Suprapubic skin (tissue), 4 donors: ENCODE results near the gene PTGR2. TPM values are rescaled to one million over a fixed set of nuclear protein-coding genes. Genes with fewer than 3 reads are reported as not detected.

ENCODE experiments used
- DNase-seq, 2 donors: peaks; one replicate each; pipeline ENCODE4 v3.0.0-alpha.2; 2019; ENCODE audit warnings: low spot score in 2 of 2
- H3K27ac ChIP-seq: fragments of 200-600 bp; sonication (generic); one replicate; pipeline ENCODE4 v1.5.1; 2019
- H3K27me3 ChIP-seq: fragments of 200-600 bp; sonication (generic); one replicate; pipeline ENCODE4 v1.5.1; 2019
- H3K36me3 ChIP-seq: fragments of 200-600 bp; sonication (generic); one replicate; pipeline ENCODE4 v1.5.1; 2019
- H3K4me1 ChIP-seq: fragments of 200-600 bp; sonication (generic); one replicate; pipeline ENCODE4 v1.5.1; 2019
- H3K4me3 ChIP-seq: fragments of 200-600 bp; sonication (generic); one replicate; pipeline ENCODE4 v1.5.1; 2019; ENCODE audit warnings: mild to moderate bottlenecking
- H3K9me3 ChIP-seq: fragments of 200-600 bp; sonication (generic); one replicate; pipeline ENCODE4 v1.5.1; 2019
- CTCF ChIP-seq, 2 donors: fragments of 200-600 bp in 1 of 2; fragments of 450-650 bp in 1 of 2; sonication (generic) in 1 of 2; IDR thresholded peaks; one replicate each; pipeline ENCODE4 v1.5.1; 2016 to 2019; ENCODE audit warnings: antibody characterized with exemption in 2 of 2, mild to moderate bottlenecking in 1 of 2, moderate library complexity in 1 of 2
- EP300 ChIP-seq: sonication (generic); formaldehyde crosslinking; IDR thresholded peaks from one replicate; pipeline ENCODE4 v1.6.1; 2017; ENCODE audit warnings: antibody characterized with exemption
- POLR2A ChIP-seq, 2 donors: fragments of 450-650 bp; IDR thresholded peaks; one replicate each; pipeline ENCODE4 v1.6.1; 2017; ENCODE audit warnings: antibody characterized with exemption in 2 of 2, mild to moderate bottlenecking in 2 of 2, moderate library complexity in 2 of 2
- POLR2AphosphoS5 ChIP-seq, 3 donors: sonication (generic); formaldehyde crosslinking; IDR thresholded peaks; one replicate each; pipeline ENCODE4 v1.6.1; 2017; ENCODE audit warnings: antibody characterized with exemption in 3 of 3
- WGBS: methylation state at CpG from one replicate; pipeline ENCODE4 v1.1.5; 2018; 5-methylcytosine and 5-hydroxymethylcytosine counted together
- total RNA-seq, 4 donors: library from RNA; depleted of rRNA; stranded (reverse); fragments of >200 nt; gene quantifications; one replicate each; pipeline ENCODE4 v1.1.0, GENCODE V29; 2016

Gene PTGR2
- total RNA-seq, 4 donors from 2014 or later = 6.3 to 25.1 (median 10.3) TPM

GRCh38 chr14:73818821-73819220, 32.8 kb upstream of the PTGR2 start:
- DNase-seq = no peak
- H3K9me3 ChIP-seq = no peaks in the 10 kb centered on the region
- TF ChIP-seq POLR2AphosphoS5 (IDR thresholded peaks at IDR 0.05) = no peak
- no peak for TF ChIP-seq POLR2A (IDR thresholded peaks at IDR 0.05)
- no peak for TF ChIP-seq CTCF (IDR thresholded peaks at IDR 0.05)
- TF ChIP-seq EP300 = no peak
- no peaks in the 10 kb centered on the region for H3K36me3 ChIP-seq
- no peak overlapping the region for H3K27ac ChIP-seq
- no peak overlapping the region for H3K4me3 ChIP-seq
- WGBS = 91% methylated on average over 9 of the region's 9 CpGs
- no peaks in the 10 kb centered on the region for H3K4me1 ChIP-seq
- no peaks in the 10 kb centered on the region for H3K27me3 ChIP-seq

GRCh38 chr14:73820631-73821030, 31.0 kb upstream of the PTGR2 start:
- no peaks in the 10 kb centered on the region for H3K9me3 ChIP-seq
- WGBS = 63% methylated on average over 3 of the region's 3 CpGs
- peaks cover 11% of the 10 kb centered on the region for H3K4me1 ChIP-seq
- H3K27me3 ChIP-seq = no peaks in the 10 kb centered on the region
- no peak for TF ChIP-seq POLR2AphosphoS5 (IDR thresholded peaks at IDR 0.05)
- no peak for TF ChIP-seq EP300
- no peak for TF ChIP-seq POLR2A (IDR thresholded peaks at IDR 0.05)
- TF ChIP-seq CTCF (IDR thresholded peaks at IDR 0.05) = no peak
- DNase-seq = no peak
- H3K4me3 ChIP-seq = no peak overlapping the region
- no peak overlapping the region for H3K27ac ChIP-seq
- H3K36me3 ChIP-seq = no peaks in the 10 kb centered on the region

- H3K9me3 ChIP-seq = no peaks in the 10 kb centered on the region
- peaks cover 14% of the 10 kb centered on the region for H3K4me1 ChIP-seq
- no peaks in the 10 kb centered on the region for H3K36me3 ChIP-seq
- H3K27me3 ChIP-seq = no peaks in the 10 kb centered on the region
- no peak overlapping the region for H3K27ac ChIP-seq
- DNase-seq = no peak
- H3K4me3 ChIP-seq = no peak overlapping the region
- no peak for TF ChIP-seq POLR2AphosphoS5 (IDR thresholded peaks at IDR 0.05)
- no peak for TF ChIP-seq EP300
- no peak for TF ChIP-seq POLR2A (IDR thresholded peaks at IDR 0.05)
- no peak for TF ChIP-seq CTCF (IDR thresholded peaks at IDR 0.05)
Observed at GRCh38 chr14:73823339-73823885, 28.2 kb upstream of the PTGR2 start.

GRCh38 chr14:73824127-73824526, 27.5 kb upstream of the PTGR2 start:
- WGBS = 66% methylated on average over 4 of the region's 4 CpGs
- TF ChIP-seq POLR2A (IDR thresholded peaks at IDR 0.05) = no peak
- no peak for TF ChIP-seq POLR2AphosphoS5 (IDR thresholded peaks at IDR 0.05)
- TF ChIP-seq CTCF (IDR thresholded peaks at IDR 0.05) = no peak
- TF ChIP-seq EP300 = no peak
- H3K27ac ChIP-seq = no peak overlapping the region
- no peaks in the 10 kb centered on the region for H3K36me3 ChIP-seq
- H3K4me1 ChIP-seq = peaks cover 14% of the 10 kb centered on the region
- no peaks in the 10 kb centered on the region for H3K27me3 ChIP-seq
- H3K9me3 ChIP-seq = no peaks in the 10 kb centered on the region
- DNase-seq = no peak
- no peak overlapping the region for H3K4me3 ChIP-seq

GRCh38 chr14:73824536-73824935, 27.1 kb upstream of the PTGR2 start:
- no peaks in the 10 kb centered on the region for H3K27me3 ChIP-seq
- H3K36me3 ChIP-seq = no peaks in the 10 kb centered on the region
- WGBS = 63% methylated on average over 8 of the region's 8 CpGs
- no peaks in the 10 kb centered on the region for H3K9me3 ChIP-seq
- DNase-seq = no peak
- peaks cover 16% of the 10 kb centered on the region for H3K4me1 ChIP-seq
- H3K27ac ChIP-seq = no peak overlapping the region
- TF ChIP-seq CTCF (IDR thresholded peaks at IDR 0.05) (no peak), POLR2AphosphoS5 (IDR thresholded peaks at IDR 0.05) (no peak), POLR2A (IDR thresholded peaks at IDR 0.05) (no peak), EP300 (no peak)
- no peak overlapping the region for H3K4me3 ChIP-seq
